WTC11 (cell line): Measurements from ENCODE around the gene DLX2.

Experiments
- ATF2 ChIP-seq: sonication (generic); formaldehyde crosslinking; IDR thresholded peaks from 2 replicates; pipeline ENCODE4 v1.8.1; 2022; ENCODE audit warnings: low read depth, missing genetic modification reagents, borderline replicate concordance
- CTCF ChIP-seq: fragments of 200-600 bp; IDR thresholded peaks from 2 replicates; pipeline ENCODE4 v1.8.0; 2022; ENCODE audit warnings: antibody characterized with exemption
- ELF4 ChIP-seq: sonication (generic); formaldehyde crosslinking; IDR thresholded peaks from 2 replicates; pipeline ENCODE4 v1.8.1; 2022; ENCODE audit warnings: low read depth, mild to moderate bottlenecking, moderate library complexity, missing genetic modification reagents
- FOXJ3 ChIP-seq: sonication (generic); formaldehyde crosslinking; IDR thresholded peaks from 2 replicates; pipeline ENCODE4 v1.9.0; 2021; ENCODE audit warnings: missing genetic modification reagents, mild to moderate bottlenecking, borderline replicate concordance
- GABPB1 ChIP-seq: sonication (generic); formaldehyde crosslinking; IDR thresholded peaks from 2 replicates; pipeline ENCODE4 v1.8.1; 2023; ENCODE audit warnings: mild to moderate bottlenecking, missing genetic modification reagents
- JUN ChIP-seq: sonication (generic); formaldehyde crosslinking; IDR thresholded peaks from 2 replicates; pipeline ENCODE4 v1.8.0; 2023; ENCODE audit warnings: mild to moderate bottlenecking, missing genetic modification reagents
- KAT7 ChIP-seq: sonication (generic); formaldehyde crosslinking; IDR thresholded peaks from 2 replicates; pipeline ENCODE4 v1.8.1; 2023; ENCODE audit warnings: missing genetic modification reagents, mild to moderate bottlenecking, borderline replicate concordance
- MAX ChIP-seq: sonication (generic); formaldehyde crosslinking; IDR thresholded peaks from 2 replicates; pipeline ENCODE4 v1.8.0; 2022; ENCODE audit warnings: mild to moderate bottlenecking, missing genetic modification reagents
- NFE2L1 ChIP-seq: sonication (generic); formaldehyde crosslinking; IDR thresholded peaks from 2 replicates; pipeline ENCODE4 v1.8.1; 2023; ENCODE audit warnings: missing genetic modification reagents
- SP1 ChIP-seq: sonication (generic); formaldehyde crosslinking; conservative IDR thresholded peaks from 2 replicates; pipeline ENCODE4 v1.8.1; 2022; ENCODE audit warnings: missing genetic modification reagents
- ZNF281 ChIP-seq: sonication (generic); formaldehyde crosslinking; IDR thresholded peaks from 2 replicates; pipeline ENCODE4 v1.8.0; 2023; ENCODE audit warnings: mild to moderate bottlenecking, missing genetic modification reagents
- TF ChIP-seq, protein P1 (sequence below): sonication (generic); formaldehyde crosslinking; IDR thresholded peaks from 2 replicates; pipeline ENCODE4 v1.8.1; 2022; ENCODE audit warnings: low read depth, mild to moderate bottlenecking, moderate library complexity, missing genetic modification reagents, borderline replicate concordance
- TF ChIP-seq, protein P2 (sequence below): sonication (generic); formaldehyde crosslinking; IDR thresholded peaks from 2 replicates; pipeline ENCODE4 v1.8.0; 2023; ENCODE audit warnings: missing genetic modification reagents, mild to moderate bottlenecking, borderline replicate concordance

DNA sequence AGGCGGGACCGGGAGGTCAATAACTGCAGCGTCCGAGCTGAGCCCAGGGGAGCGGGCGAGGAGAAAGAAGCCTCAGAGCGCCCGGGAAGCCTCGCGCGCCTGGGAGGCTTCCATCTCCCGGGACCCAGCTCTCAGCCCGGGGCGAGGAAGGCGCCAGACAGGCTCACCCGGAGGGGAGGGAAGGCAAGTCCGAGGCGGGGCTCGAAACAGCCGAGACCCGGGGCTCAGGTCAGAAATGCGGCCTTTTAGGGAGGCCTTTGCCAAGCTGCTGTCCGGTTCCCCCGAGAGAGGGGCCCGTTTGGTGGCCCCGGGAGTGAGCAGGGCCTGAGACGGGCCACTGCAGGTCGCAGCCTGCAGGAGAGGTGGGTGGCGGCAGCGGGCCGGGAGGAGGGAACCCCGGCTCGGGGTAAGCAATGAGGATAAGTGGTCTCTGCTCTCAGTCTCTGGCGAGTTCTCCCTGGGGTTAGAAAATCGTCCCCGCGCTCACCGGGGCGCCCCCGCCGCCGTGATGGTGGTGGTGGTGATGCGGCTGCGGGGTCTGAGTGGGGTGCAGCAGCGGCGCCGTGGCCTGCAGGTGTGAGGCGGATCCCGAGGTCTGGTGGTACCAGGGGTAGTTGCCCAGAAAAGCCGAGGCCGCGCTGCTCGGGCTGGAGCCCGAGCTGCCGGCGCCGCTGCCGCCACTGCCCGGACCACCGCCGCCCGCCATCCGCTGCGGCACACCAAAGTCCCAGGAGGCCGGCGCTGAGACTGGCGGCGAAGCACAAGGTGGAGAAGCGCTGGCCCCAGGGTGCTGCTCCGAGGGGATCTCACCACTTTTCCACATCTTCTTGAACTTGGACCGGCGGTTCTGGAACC is 2.4 kb downstream of the DLX2 start:
- no peak for TF ChIP-seq CTCF
- TF ChIP-seq MAX (CRISPR knock-in tag) = no peak
- TF ChIP-seq ELF4 (CRISPR knock-in tag) = no peak
- TF ChIP-seq, protein P1, sequence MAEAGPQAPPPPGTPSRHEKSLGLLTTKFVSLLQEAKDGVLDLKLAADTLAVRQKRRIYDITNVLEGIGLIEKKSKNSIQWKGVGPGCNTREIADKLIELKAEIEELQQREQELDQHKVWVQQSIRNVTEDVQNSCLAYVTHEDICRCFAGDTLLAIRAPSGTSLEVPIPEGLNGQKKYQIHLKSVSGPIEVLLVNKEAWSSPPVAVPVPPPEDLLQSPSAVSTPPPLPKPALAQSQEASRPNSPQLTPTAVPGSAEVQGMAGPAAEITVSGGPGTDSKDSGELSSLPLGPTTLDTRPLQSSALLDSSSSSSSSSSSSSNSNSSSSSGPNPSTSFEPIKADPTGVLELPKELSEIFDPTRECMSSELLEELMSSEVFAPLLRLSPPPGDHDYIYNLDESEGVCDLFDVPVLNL (CRISPR knock-in tag) = no peak
- TF ChIP-seq ZNF281 = no peak
- TF ChIP-seq FOXJ3 = no peak
- TF ChIP-seq JUN (CRISPR knock-in tag) = no peak
- no peak for TF ChIP-seq KAT7
- no peak for TF ChIP-seq GABPB1 (CRISPR knock-in tag)
- no peak for TF ChIP-seq NFE2L1 (CRISPR knock-in tag)
- TF ChIP-seq, protein P2, sequence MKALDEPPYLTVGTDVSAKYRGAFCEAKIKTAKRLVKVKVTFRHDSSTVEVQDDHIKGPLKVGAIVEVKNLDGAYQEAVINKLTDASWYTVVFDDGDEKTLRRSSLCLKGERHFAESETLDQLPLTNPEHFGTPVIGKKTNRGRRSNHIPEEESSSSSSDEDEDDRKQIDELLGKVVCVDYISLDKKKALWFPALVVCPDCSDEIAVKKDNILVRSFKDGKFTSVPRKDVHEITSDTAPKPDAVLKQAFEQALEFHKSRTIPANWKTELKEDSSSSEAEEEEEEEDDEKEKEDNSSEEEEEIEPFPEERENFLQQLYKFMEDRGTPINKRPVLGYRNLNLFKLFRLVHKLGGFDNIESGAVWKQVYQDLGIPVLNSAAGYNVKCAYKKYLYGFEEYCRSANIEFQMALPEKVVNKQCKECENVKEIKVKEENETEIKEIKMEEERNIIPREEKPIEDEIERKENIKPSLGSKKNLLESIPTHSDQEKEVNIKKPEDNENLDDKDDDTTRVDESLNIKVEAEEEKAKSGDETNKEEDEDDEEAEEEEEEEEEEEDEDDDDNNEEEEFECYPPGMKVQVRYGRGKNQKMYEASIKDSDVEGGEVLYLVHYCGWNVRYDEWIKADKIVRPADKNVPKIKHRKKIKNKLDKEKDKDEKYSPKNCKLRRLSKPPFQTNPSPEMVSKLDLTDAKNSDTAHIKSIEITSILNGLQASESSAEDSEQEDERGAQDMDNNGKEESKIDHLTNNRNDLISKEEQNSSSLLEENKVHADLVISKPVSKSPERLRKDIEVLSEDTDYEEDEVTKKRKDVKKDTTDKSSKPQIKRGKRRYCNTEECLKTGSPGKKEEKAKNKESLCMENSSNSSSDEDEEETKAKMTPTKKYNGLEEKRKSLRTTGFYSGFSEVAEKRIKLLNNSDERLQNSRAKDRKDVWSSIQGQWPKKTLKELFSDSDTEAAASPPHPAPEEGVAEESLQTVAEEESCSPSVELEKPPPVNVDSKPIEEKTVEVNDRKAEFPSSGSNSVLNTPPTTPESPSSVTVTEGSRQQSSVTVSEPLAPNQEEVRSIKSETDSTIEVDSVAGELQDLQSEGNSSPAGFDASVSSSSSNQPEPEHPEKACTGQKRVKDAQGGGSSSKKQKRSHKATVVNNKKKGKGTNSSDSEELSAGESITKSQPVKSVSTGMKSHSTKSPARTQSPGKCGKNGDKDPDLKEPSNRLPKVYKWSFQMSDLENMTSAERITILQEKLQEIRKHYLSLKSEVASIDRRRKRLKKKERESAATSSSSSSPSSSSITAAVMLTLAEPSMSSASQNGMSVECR = no peak
- TF ChIP-seq SP1 (CRISPR knock-in tag) = no peak
- TF ChIP-seq ATF2 (CRISPR knock-in tag) = no peak
